Measurements from ENCODE around the gene ATP2B2. TPM values are rescaled to one million over a fixed set of nuclear protein-coding genes. Genes with fewer than 3 reads are reported as not detected.

ATP2B2 gene
- total RNA-seq, 2 experiments from 2014 or later = 0.05 TPM; not detected in 1

- Mint-ChIP-seq H3K36me3 (ENCODE audit: low read depth) (no peaks in the 10 kb centered on the region), H3K4me3 (no peak overlapping the region), H3K27me3 (no peaks in the 10 kb centered on the region), H3K4me1 (no peaks in the 10 kb centered on the region), H3K9me3 (ENCODE audit: low read depth) (no peaks in the 10 kb centered on the region), H3K27ac (no peak overlapping the region)
- ChIA-PET POLR2A (no interaction called here), CTCF (interaction anchor here (0.6 to 1.6 kb wide), 3 partner anchors 10 to 400 kb away, joined by 3 to 5 read pairs (median 3); no protein-coding TSS in a partner anchor)
- no peak for DNase-seq
- intact Hi-C loops (cut with DNase I, micrococcal nuclease) = no loop called here
- ATAC-seq = no peak
These were observed 166.6 kb downstream of the ATP2B2 start for GRCh38 chr3:10338591-10339353.

DNA sequence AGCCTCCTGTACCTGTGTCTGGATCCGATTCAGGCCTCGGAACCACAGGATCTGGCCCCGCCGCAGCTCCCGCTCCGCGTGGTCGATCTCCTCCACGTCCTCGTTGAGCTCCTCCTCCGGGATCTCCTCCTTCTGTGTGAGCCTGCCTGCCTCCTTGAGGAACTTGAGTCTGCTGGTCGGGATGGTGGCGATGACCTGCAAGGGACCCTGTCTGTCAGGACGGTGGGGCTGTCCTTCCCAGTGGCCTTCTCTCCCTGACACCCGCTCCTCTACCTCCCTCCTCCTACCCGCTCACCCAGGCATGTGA is 167.3 kb downstream of the ATP2B2 start:
- no peak for DNase-seq
- H3K27me3 Mint-ChIP-seq = no peaks in the 10 kb centered on the region
- H3K4me1 Mint-ChIP-seq = no peaks in the 10 kb centered on the region
- H3K4me3 Mint-ChIP-seq = no peak overlapping the region
- no peaks in the 10 kb centered on the region for H3K36me3 Mint-ChIP-seq (ENCODE audit: low read depth)
- H3K9me3 Mint-ChIP-seq (ENCODE audit: low read depth) = no peaks in the 10 kb centered on the region
- ChIA-PET CTCF (no interaction called here), POLR2A (no interaction called here)
- no peak for ATAC-seq
- intact Hi-C loops (cut with DNase I, micrococcal nuclease) = no loop called here
- no peak overlapping the region for H3K27ac Mint-ChIP-seq

DNA sequence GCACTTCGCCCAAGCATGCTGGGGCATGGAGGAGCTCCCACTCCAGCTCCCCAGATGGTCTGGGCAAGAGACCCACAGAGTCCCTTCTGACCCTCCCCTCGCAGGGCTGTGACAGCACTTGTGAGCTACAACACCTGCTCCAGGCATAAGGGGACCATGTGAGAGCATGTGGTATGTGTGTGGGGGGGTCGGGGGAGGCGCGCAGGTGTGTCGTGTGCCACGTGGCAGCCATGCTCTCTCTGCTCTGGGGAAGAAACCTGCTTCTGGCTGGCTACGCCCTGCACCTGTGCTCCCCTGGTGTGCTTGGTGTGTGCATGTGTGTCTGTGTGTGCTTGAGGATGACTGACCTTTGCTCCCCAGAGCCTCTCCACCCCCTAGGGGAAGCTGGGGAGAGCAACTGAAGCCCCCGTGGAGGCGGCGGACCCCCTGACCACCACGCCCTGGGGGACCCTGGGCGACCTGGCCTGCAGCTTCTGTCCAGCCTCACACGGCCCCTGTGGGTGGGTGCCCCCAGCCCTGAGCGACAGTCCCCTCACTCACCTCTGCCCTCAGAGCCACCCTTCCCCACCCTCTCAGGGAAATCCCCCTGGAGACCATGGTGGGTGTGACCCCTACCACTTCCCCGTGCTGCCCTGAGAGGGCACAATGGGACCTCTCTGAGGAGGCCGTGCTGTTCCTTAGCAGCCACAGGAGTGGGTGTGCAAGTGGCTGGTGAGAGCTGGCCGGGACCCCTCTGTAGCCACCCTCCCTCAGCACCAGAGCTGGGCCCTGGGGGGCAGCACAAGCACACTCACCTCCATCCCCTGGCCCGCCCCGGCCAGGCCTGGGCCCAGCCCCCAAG is 167.8 kb downstream of the ATP2B2 start:
- H3K36me3 Mint-ChIP-seq (ENCODE audit: low read depth) = no peaks in the 10 kb centered on the region
- intact Hi-C loops (cut with DNase I, micrococcal nuclease) = no loop called here
- no peak overlapping the region for H3K4me3 Mint-ChIP-seq
- H3K27me3 Mint-ChIP-seq = peaks cover 2% of the 10 kb centered on the region
- H3K27ac Mint-ChIP-seq = no peak overlapping the region
- ChIA-PET CTCF (no interaction called here), POLR2A (no interaction called here)
- no peak for DNase-seq
- H3K9me3 Mint-ChIP-seq (ENCODE audit: low read depth) = no peaks in the 10 kb centered on the region
- no peak for ATAC-seq
- no peaks in the 10 kb centered on the region for H3K4me1 Mint-ChIP-seq

GRCh38 chr3:10336761-10337160 is 168.6 kb downstream of the ATP2B2 start:
- intact Hi-C loops (cut with DNase I, micrococcal nuclease) = no loop called here
- Mint-ChIP-seq H3K9me3 (ENCODE audit: low read depth) (no peaks in the 10 kb centered on the region), H3K36me3 (ENCODE audit: low read depth) (no peaks in the 10 kb centered on the region), H3K4me3 (no peak overlapping the region), H3K27me3 (peaks cover 7% of the 10 kb centered on the region), H3K27ac (no peak overlapping the region), H3K4me1 (no peaks in the 10 kb centered on the region)
- DNase-seq (no peak), ATAC-seq (no peak)
- POLR2A ChIA-PET = no interaction called here
- CTCF ChIA-PET = no interaction called here

DNA sequence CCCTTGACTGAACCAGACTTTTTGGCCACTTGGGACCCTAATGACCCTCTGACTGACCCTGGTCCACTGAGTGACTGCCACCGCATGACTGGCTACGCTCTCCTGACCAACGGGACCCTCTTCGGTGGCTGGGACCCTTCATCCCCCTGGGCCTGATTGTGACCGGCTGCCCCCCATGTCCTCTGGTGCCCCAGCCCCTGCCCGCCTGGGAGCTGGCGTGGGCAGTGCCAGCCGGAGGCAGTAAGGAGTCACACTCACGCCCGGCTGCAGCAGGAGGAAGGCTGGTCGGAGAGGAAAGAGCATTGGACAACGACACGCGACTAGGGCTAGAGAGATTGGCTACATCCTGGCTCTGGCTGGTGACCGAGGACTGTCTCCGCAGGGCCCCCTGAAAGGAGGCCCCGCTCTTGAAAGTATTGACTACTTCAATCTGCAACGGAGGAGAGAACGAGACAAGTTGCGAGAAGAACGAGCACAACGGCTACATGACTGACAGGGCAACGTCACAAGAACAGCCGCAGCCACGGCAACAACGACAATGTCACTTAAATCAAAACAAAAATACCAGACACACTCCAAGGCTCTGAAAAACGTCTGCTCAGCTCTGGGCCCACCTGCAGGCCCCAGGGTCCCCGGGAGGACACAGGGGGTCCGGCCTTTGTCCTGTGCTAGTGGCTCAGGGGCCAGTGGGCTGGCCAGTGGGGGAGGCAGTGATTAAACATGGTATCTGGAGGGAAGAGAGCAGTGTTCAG is 169.3 kb downstream of the ATP2B2 start:
- ChIA-PET CTCF (no interaction called here), POLR2A (no interaction called here)
- Mint-ChIP-seq H3K9me3 (ENCODE audit: low read depth) (no peaks in the 10 kb centered on the region), H3K27me3 (peaks cover 9% of the 10 kb centered on the region), H3K27ac (no peak overlapping the region), H3K4me3 (no peak overlapping the region), H3K4me1 (no peaks in the 10 kb centered on the region), H3K36me3 (ENCODE audit: low read depth) (no peaks in the 10 kb centered on the region)
- no peak for DNase-seq
- intact Hi-C loops (cut with DNase I, micrococcal nuclease) = no loop called here
- ATAC-seq = no peak

GRCh38 chr3:10335190-10335738 is 170.1 kb downstream of the ATP2B2 start:
- Mint-ChIP-seq H3K4me3 (no peak overlapping the region), H3K9me3 (ENCODE audit: low read depth) (no peaks in the 10 kb centered on the region), H3K27me3 (peaks cover 9% of the 10 kb centered on the region), H3K36me3 (ENCODE audit: low read depth) (no peaks in the 10 kb centered on the region), H3K4me1 (no peaks in the 10 kb centered on the region), H3K27ac (no peak overlapping the region)
- DNase-seq = no peak
- CTCF ChIA-PET = interaction anchor here (0.9 to 1.3 kb wide), 3 partner anchors 13 to 372 kb away, joined by 3 to 5 read pairs (median 4); no protein-coding TSS in a partner anchor
- no peak for ATAC-seq
- POLR2A ChIA-PET = no interaction called here
- intact Hi-C loops (cut with DNase I, micrococcal nuclease) = no loop called here

DNA sequence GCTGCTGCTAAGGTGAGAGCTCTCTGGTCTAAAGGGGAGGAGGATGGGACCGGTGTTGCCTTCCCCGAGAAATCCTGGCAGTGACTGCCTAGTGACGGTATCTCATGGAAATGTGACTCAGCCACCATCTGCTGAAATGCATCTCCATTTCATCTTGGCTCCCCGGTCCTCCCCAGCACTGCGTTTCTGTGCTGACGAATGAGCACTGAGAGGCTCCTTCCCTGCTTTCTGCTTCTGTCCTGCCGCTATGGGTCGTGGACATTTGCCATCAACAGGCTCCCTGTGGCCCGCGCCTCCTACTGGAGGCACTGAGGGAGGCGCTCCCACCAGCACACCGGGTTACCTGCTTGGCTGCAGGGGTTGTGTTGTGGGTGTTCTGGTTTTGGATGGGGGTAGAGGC is 170.9 kb downstream of the ATP2B2 start:
- intact Hi-C loops (cut with DNase I, micrococcal nuclease) = no loop called here
- ChIA-PET CTCF (interaction anchor here (0.6 to 1.3 kb wide), 6 partner anchors 9 to 373 kb away, joined by 3 to 5 read pairs (median 4); no protein-coding TSS in a partner anchor), POLR2A (no interaction called here)
- Mint-ChIP-seq H3K4me3 (no peak overlapping the region), H3K27ac (no peak overlapping the region), H3K27me3 (peaks cover 13% of the 10 kb centered on the region), H3K4me1 (no peaks in the 10 kb centered on the region), H3K9me3 (ENCODE audit: low read depth) (no peaks in the 10 kb centered on the region), H3K36me3 (ENCODE audit: low read depth) (no peaks in the 10 kb centered on the region)
- DNase-seq = no peak
- ATAC-seq = no peak

DNA sequence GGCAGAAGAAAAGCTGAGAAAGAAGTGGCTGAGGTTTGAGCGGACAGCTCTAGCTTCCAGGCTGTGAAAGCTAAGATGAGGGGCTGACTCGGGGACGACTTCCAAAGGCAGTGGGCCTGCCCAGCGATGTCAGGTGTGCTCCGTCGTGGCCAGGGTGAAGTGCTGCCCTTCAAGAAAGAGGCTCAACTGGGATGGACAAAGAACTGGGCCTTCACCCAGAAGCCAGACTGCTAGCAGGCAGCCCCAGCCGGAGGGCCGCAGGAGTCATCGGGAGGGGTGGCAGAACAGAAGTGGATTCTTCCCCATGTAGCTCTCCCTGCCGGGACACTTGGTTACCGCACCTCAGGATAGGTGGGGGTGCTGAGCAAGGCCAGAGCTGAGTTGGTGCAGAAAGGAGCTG is 171.3 kb downstream of the ATP2B2 start:
- no peak for ATAC-seq
- POLR2A ChIA-PET = no interaction called here
- H3K4me3 Mint-ChIP-seq = no peak overlapping the region
- H3K36me3 Mint-ChIP-seq (ENCODE audit: low read depth) = no peaks in the 10 kb centered on the region
- intact Hi-C loops (cut with DNase I, micrococcal nuclease) = no loop called here
- H3K4me1 Mint-ChIP-seq = no peaks in the 10 kb centered on the region
- CTCF ChIA-PET = interaction anchor here (0.6 to 1.3 kb wide), 6 partner anchors 10 to 373 kb away, joined by 3 to 5 read pairs (median 4); no protein-coding TSS in a partner anchor
- peaks cover 17% of the 10 kb centered on the region for H3K27me3 Mint-ChIP-seq
- H3K9me3 Mint-ChIP-seq (ENCODE audit: low read depth) = no peaks in the 10 kb centered on the region
- DNase-seq = no peak
- H3K27ac Mint-ChIP-seq = no peak overlapping the region

GRCh38 chr3:10333349-10333650 is 172.1 kb downstream of the ATP2B2 start:
- CTCF ChIA-PET = interaction anchor here (0.9 kb wide), 1 partner anchor 10 kb away, joined by 5 read pairs; no protein-coding TSS in a partner anchor
- intact Hi-C loops (cut with DNase I, micrococcal nuclease) = no loop called here
- Mint-ChIP-seq H3K9me3 (ENCODE audit: low read depth) (no peaks in the 10 kb centered on the region), H3K27ac (no peak overlapping the region), H3K36me3 (ENCODE audit: low read depth) (no peaks in the 10 kb centered on the region), H3K4me1 (no peaks in the 10 kb centered on the region), H3K4me3 (no peak overlapping the region), H3K27me3 (peaks cover 24% of the 10 kb centered on the region)
- POLR2A ChIA-PET = no interaction called here
- DNase-seq (no peak), ATAC-seq (no peak)

DNA sequence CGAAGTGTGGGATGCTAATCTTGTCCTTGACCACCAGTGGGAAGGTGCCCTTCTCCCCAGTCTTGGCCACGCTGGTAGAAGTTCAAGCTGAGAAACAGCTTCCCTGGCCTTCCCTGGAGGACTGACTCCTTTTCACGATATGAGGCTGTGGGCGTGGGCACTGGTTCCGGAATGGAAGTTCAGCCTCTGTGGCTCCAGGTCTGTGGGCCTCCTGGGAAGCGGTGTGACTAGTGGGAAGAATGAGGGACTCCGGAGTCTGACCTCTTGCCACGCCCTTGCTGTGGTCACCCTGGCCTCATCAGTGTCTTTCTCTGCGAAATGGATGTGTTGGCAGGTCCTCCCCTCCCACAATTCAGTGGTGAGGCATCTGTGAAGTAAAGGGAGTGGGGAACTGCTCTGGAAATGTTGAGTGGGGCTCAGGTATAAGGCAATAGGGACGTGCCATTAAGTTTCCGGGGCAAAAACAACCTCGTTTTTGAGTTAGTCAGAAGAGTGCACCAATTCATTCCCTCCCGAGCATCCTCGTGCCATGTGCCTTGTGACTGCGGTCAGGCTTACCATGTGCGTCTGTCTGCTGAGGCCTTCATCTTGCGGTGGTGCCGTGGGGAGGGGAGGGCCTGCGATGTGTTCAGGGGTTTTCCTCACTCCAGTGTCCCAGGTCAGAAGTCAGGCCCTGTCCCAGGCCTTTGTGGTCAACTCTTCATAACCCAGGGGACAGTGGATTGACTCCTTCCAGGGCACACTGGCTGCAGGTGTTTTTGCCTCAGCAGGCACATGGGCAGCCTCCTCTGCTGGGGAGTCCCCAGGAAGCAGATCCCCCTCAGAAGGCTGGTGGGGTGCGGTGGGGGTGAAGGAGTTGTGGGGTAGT is 172.7 kb downstream of the ATP2B2 start:
- Mint-ChIP-seq H3K27me3 (peaks cover 27% of the 10 kb centered on the region), H3K36me3 (ENCODE audit: low read depth) (no peaks in the 10 kb centered on the region), H3K9me3 (ENCODE audit: low read depth) (no peaks in the 10 kb centered on the region), H3K27ac (no peak overlapping the region), H3K4me3 (no peak overlapping the region), H3K4me1 (no peaks in the 10 kb centered on the region)
- ChIA-PET POLR2A (no interaction called here), CTCF (no interaction called here)
- ATAC-seq = no peak
- no peak for DNase-seq
- intact Hi-C loops (cut with DNase I, micrococcal nuclease) = no loop called here

DNA sequence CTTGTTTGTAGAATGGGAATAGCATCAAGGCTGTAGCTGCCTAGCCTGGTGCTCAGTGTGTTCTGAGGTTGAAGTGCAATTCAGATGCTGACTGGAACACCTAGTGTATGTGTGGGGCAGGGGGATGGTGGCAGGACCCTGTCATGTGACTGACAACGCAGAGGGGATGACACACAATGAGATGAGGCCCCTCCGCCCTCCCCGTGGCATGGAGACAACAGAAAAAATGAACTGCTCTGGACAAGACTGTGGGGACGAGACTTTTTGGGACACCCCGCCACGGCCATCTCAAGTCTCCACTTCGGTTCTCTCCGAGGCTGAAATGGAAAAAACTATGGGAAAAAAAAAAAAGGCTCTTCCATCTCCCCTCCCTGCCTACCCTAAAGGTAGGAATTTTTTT is 174.1 kb downstream of the ATP2B2 start:
- ChIA-PET CTCF (interaction anchor here (1.5 kb wide), 1 partner anchor 10 kb away, joined by 7 read pairs; the partner anchor contains the start of gene SEC13), POLR2A (interaction anchor here (0.6 to 0.7 kb wide), 3 partner anchors 134 to 598 kb away, joined by 3 to 10 read pairs (median 9); no protein-coding TSS in a partner anchor)
- ATAC-seq (no peak), DNase-seq (no peak)
- intact Hi-C loops (cut with DNase I, micrococcal nuclease) = no loop called here
- Mint-ChIP-seq H3K9me3 (ENCODE audit: low read depth) (no peaks in the 10 kb centered on the region), H3K4me3 (no peak overlapping the region), H3K27ac (no peak overlapping the region), H3K4me1 (no peaks in the 10 kb centered on the region), H3K36me3 (ENCODE audit: low read depth) (no peaks in the 10 kb centered on the region), H3K27me3 (peaks cover 30% of the 10 kb centered on the region)
